NT2/D1 (cell line): ENCODE measurements around the gene TRIM43.

Experiments used
- SUZ12 ChIP-seq: IDR thresholded peaks from 2 replicates; pipeline ENCODE4 v1.6.1; 2011; ENCODE audit not compliant: insufficient read length, insufficient read depth; ENCODE audit errors: extremely low read depth
- YY1 ChIP-seq: IDR thresholded peaks from 2 replicates; pipeline ENCODE4 v1.6.1; 2011; ENCODE audit not compliant: insufficient read length, insufficient read depth

DNA sequence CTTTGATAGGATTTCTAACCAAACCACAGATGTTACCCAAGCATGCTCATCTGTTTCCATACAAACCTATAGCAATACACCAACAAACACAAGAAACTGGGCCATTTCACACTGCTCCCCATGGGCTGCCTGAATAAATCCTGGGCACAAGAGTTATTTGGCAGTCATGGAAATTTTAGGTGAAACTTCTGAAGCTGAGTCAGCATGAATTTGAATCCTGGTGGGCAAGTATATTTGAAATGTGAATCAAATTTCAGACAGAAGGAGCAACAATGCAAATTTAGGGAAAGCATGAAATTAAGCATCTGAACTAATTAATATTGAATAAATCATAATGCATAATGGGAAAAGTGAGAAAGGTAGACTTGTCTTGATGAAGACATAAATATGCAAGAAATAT is 15.9 kb upstream of the TRIM43 start:
- no peak for TF ChIP-seq YY1
- no peak for TF ChIP-seq SUZ12
